Activated naive CD4-positive, alpha-beta T cell treated with Interleukin-2 at 50 U/mL for 16 hours (primary cell): ENCODE measurements around the gene OR7C1.
"Not testable (repeated sequence)": the region's sequence is repeated elsewhere in the genome, so short reads cannot be mapped to it uniquely, and the experiment has no call there.

Experiments
- DNase-seq: peaks from one replicate; pipeline ENCODE4 v3.0.0-alpha.2; 2020

Gene OR7C1

DNA sequence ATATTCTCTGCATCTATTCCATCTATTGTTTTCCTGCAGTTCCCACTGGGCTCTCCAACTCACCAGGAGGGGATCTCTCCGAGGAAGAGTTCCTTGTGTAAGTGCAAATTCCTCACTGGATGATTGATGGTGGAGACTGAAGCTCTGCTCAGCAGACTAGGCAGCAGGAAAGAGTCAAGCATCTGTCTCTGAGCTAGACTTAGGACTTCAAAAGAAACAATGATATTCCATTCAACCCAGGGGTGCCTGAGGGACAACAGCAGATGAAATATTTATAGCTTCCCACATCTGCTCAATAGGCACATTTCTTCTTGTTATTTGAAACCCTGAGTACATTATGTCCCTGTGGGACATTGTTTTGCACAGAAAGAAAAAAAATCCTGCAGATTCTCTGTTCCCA is at the start of gene OR7C1, which contains the start of gene OR7A5:
TSS of gene OR7C1 (minus strand) at position 175 of the 400 bp plus-strand sequence. CDS start 35,049 bp downstream, outside the sequence.
TSS of gene OR7A5 (minus strand) at position 175 of the 400 bp plus-strand sequence. CDS start 6,944 bp downstream, outside the sequence.
- DNase-seq = no peak

DNA sequence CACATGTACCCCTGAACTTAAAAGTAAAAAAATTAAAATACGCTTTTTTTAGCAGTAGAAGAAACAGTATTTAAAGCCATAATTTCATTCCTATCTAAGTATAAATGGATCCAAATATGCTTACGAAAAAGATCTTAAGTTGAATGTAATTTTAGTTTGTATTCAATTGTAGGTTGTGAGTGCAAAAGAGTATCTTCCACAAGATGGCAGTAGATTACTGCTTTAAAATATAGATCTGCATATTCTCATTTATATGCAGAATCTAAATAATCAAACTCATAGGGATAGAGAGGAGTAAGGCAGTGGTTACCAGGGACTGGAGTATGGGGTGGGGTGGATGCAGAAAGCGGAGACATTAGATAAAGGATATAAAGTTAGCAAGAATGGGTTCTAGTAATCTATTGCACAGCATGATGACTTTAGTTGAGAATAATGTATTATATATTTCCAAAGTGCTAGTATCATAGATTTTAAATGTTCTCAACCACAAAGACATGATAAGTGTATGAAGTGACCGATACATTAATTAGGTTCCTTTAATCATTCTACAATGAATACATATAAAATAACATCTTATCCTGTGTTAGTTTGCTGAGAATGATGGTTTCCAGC is 36.7 kb upstream of the OR7C1 start:
- DNase-seq = no peak

DNA sequence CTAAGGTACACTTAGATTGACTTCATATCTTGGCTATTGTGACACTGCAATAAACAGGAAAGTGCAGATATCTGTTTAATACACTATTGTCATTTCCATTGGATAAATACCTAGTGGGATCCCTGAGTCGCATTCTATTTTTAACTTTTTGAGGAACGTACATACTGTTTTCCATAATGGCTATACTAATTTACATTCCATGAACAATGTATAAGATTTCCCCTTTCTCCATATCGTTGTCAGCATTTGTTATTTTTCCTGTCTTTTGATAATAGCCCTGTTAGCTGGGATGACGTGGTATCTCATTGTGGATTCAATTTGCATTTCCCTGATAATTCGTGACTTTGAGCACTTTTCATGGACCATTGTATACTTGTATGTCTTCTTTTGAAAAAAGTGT is 33.5 kb upstream of the OR7C1 start:
- DNase-seq = no peak

DNA sequence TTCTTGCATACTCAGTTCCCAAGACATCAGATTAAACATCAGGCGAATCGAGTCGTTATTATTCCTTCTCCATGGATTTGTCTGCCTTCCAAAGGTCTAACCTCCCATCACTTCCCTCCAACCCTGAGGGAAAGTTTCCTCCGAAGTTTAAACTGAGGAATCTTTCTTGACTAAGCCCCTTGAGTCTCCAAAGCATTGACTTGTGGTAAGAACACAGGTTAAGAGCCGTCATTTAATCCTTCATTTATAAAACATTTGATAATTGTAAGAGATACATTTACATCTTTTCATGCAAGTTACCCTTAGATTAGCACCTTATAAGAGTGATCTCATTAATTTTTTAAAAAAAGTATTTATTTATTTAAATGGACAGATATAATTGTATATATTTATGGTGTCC is 13.8 kb upstream of the OR7C1 start, which contains the start of gene OR7A10:
TSS of gene OR7A10 (minus strand) at position 101 of the 400 bp plus-strand sequence. CDS start 7,045 bp downstream, outside the sequence.
- DNase-seq = no peak

DNA sequence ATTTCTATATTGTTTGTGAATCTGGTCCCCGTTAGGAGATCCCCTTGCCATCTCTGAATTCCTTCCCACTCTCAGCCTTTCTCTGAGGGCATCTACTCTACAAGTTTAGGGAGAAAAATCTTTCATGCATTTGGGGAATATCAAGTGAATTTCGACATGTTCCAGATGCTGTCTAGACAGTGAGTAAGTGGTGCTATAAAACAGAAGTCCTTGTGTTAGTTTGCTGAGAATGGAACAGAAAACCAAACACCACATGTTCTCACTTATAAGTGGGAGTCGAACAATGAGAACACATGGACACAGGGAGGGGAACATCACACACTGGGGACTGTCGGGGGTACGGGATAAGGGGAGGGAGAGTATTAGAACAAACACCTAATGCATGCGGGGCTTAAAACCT is 8.6 kb upstream of the OR7C1 start:
- no peak for DNase-seq

DNA sequence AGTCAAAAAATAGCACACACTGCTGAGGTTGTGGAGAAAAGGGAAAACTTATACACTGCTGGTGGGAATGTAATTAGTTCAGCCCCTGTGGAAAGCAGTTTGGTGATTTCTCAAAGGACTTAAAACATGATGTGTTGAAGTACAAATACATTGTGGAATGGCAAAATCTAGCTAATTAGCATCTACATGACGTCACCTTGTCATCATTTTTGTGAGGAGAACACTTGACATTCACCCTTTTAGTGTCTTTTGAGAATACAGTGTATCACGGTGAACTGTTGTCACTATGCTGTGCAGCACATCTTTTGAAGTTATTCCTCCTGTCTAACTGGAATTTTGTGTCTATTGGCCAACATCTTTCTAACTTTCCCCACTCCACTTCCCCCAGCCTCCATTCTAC is 8.2 kb upstream of the OR7C1 start:
- no peak for DNase-seq

DNA sequence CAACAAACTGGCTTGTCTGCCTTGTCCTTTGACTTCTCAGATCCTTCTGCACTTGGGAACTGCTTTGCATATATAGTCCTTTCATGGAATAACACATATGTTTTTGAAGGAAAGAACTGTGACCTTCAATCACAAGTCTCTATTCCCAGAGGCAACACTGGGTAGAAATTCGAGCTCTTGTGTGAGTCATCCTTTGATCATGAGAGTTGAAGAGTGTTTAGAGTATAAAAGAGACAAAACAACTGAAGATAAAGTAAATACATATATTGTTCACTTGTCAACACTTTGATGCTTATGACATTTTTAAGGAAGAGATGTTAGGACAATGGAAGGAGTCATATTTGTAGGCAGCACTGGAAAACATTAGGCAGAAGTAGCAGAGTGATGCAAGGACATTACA is 5.2 kb upstream of the OR7C1 start:
- DNase-seq = no peak

DNA sequence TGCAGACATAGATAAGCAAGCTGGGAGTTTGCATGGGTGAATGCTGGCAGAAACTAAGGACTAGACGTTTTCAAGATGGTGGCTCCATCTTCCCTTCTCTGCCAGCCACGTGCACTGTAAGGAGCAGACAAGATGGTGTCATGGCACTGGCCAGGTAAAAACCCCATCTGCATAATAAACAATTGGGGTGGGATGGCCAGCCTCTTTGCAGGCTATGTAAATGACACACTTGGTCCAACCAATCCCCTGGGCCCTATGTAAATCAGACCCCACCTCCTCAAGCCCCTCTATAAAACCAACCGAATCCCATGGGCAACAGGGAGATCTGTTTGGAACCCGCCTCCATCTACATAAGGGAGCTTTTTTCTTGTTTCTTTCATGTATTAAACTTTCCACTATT is 2.4 kb upstream of the OR7C1 start:
- no peak for DNase-seq

DNA sequence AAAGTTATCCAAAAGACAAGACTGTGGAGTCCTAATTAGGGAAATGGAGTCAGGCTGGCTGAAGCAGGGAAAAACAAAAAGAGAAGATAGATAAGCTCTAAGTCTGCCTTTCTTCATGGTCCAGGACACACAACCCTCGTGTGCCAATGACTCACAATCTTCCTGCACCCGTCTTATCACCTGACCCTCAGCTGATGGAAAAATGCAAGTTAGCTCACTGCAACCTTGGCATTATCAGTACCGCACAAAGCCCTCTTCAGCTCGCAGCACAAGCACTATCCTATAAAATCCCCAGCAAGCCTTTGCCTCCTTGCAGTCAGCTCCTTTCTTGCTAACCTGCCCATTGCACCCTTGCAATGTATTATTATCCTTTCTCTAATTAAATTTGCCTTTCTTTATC is 4.3 kb downstream of the OR7C1 start:
- no peak for DNase-seq

DNA sequence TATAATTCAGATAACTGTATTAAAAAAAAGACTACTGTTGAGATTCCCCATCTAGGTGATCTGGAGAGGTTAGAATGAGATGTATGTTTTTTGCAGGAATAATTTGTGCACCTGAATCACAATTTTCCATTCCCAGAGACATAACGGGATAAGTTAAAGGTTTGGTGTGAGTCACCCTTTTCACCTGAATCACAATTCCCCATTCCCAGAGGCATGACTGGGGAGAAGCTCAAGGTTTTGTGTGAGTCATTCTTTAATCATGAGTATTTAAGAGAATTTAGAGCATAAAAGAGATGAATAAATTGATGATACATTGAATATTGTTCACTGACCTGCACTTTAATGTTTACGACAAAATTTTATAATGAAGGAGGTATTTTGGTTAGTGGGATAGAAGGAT is 9.0 kb downstream of the OR7C1 start:
- DNase-seq = no peak

DNA sequence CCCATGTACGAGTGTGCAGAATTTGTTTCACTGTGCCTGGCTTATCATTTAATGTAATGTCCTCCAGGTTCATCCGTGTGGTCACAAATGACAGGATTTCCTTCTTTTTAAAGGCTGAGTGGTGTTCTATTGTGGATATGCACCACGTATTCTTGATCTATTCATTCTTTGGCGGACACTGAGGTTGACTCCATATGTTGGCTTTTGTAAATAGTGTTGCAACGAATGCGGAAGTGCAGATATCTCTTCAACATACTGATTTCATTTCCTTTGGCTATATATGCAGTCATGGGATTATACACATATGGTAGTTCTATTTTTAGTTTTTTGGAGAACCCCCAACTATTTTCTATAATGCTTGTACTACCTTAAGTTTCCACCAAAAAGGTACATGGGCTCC is 13.0 kb downstream of the OR7C1 start:
- DNase-seq = no peak

DNA sequence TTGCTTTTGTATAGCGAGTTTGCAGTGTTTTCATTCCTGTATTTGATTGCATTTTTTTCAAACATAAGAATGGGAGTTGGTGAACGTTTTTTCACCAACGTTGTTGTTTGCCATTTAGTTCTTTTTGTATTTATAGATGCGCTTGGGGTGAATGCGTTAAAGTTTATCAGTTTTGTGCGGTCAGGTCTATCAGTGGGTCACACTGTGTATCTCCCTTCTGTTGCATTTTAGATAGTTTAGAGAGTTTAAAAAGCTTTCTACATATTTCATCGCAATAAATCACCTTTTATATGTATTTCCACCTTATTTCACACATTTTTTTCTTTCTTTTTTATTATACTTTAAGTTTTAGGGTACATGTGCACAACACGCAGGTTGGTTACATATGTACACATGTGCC is 16.4 kb downstream of the OR7C1 start:
- no peak for DNase-seq

DNA sequence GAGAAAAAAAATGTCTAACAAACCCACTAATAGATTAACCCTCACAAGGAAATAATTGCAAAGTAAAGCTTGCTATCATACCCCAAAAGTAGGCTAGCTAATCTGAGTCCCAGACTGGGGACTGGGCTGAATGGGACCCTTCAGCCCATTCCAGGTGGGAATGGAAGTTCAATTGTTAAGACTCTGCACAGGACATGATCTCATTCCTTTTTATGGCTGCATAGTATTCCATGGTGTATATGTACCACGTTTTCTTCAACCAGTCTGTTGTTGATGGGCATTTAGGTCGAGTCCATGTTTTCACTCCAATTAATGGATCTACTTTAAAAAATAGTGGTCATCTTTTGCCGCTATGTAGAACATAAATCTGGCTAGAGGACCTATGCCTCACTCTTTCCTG is 17.9 kb downstream of the OR7C1 start:
- no peak for DNase-seq

DNA sequence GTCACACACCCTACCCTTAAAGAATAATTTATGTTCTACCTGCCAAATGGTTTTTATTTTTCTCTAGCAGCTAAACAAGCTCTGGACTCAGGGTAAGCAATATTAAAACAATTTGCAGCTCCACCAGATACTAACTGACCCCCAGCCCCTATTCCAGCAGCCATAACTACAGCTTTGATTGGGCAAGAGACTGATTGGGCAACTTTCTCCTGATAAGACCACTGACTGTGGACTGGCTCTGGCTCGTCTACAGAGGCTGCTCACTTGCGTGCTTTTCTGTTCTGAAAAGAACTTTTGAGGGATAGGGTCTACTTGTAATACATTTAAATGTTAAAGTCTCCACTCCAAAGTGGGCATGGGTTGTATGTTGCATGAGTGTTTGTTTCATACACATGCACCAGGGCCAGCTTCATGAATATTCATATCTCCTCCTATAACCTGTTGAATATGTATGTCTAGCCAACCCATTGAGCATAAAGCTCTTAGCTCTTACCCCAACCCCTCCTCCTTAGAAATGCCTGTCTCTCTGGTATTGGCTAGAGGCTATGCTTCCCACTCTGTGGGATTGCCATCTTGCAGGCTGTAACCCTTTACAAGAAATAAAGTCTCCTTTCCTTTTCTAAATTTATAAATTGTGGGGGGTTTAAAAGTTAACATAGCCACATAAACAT is 19.9 kb downstream of the OR7C1 start:
- no peak for DNase-seq

DNA sequence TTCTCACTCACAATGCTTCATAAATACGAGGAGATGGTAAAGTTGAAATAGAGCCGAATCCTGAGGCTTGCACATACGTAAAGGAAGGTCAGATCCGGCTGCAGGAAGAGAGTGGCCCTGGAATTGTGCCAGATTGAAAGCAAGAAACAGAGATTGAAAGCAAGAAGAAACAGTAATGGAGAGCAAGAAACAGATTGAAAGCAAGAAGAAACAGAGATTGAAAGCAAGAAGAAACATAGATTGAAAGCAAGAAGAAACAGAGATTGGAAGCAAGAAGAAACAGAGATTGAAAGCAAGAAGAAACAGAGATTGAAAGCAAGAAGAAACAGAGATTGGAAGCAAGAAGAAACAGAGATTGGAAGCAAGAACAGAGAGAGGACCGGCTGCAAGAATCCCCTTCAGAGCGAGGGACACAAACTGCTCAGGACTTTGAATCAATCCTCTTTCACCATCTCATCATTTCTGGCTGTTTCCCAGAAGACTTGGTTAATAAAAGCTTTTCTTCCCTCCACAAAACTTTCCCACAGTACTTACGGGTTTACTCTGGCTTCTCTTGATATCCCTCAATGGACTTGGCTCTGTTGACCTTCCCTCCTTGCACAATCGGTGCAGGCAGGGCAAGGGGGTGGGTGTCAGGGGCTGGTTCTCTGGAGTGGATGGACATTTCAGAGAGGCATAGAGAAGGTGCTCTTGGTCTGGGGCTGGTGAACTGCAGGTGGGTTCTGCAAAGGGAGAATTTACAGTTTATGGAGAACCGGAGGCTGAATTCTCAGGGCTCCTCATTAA is 25.5 kb downstream of the OR7C1 start:
- DNase-seq = no peak

DNA sequence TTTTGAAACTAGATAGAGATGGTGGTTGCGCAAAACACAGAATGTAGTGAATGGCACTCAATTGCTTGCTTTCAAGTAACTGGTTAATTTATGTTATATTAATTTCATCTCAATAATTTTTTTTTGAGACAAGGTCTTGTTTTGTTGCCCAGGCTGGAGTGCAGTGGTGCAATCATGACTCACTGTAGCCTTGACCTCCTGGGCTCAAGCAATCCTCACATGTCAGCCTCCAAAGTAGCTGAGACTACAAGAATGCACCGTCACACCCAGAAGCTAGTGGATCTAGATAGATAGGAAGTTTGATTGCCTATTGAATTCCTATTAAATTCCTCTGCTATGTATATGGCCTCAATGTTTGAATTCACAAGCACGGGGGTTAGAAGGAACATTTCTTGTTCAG is 30.2 kb downstream of the OR7C1 start:
- DNase-seq = no peak

DNA sequence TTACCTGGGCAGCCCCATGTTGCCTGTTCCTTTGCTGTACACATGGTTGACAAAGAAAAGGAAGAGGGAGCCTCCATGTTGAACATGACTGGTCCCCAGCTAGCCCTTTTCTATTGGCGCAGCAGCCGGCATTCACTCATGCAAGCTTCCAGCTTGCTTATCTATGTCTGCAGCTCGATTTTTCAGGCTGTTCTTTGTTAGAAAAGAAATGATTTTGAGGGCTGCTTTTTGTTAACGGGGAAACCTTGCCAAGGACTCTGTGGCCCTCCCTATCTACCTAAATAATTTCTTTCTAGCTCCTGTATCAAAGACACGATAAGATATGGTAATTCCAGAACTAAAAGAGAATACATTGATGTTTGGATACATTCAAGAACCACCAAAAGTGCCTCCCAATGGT is 36.2 kb downstream of the OR7C1 start:
- DNase-seq = no peak

DNA sequence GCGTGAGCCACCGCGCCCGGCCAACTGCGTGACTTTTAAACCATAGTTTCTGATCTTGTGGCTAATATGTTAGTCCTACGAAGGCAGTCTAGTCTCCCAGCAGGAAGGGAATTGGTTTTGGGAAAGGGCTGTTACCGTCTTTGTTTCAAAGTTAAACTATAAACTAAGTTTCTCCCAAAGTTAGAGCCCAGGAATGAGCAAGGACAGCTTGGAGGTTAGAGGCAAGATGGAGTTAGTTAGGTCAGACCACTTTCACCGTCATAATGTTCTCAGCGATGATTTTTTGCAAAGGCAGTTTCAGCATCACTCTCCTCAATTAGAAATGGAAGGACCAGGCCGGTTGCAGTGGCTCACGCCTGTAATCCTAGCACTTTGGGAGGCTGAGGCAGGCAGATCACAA is 39.0 kb downstream of the OR7C1 start:
- DNase-seq = no peak

DNA sequence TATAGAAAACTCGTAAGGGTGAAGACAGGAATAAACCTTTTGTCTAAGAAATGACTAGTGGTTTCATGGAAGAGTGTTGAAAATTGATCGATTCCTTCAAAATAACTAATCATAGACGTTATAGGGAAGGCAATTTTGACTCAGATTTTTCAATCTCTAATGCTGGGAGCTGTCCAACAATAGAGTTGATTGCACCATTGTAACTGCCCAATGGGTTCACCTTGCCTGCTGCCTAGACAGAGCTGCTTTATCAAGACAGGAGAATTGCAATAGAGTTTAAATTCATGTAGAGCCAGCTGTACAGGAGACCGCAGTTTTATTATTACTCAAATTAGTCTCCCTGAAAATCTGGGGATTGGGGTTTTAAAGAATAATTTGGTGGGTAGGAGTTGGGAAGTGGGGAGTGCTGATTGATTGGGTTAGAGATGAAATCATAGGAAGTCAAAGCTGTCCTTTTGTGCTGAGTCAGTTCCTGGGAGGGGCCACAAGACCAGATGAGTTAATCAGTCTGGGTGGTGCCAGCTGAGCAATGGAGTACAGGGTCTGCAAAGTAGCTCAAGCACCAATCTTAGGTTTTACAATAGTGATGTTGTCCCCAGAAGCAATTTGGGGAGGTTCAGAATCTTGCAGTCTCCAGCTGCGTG is 39.8 kb downstream of the OR7C1 start:
- no peak for DNase-seq

DNA sequence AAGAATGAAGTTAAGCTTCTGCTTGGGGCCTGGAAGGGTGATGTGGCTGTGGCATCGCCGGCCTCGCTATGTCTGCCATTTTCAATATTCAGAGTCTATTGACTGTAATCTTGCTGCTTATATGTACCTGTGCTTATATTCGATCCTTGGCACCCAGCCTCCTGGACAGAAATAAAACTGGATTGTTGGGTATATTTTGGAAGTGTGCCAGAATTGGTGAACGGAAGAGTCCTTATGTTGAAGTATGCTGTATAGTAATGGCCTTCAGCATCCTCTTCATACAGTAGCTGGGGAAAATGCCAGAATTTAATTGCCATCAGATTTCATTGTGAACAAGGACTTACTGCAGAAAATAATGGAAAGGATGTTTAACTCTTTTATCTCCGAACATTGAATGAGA is 42.7 kb downstream of the OR7C1 start:
- not testable (repeated sequence) for DNase-seq

DNA sequence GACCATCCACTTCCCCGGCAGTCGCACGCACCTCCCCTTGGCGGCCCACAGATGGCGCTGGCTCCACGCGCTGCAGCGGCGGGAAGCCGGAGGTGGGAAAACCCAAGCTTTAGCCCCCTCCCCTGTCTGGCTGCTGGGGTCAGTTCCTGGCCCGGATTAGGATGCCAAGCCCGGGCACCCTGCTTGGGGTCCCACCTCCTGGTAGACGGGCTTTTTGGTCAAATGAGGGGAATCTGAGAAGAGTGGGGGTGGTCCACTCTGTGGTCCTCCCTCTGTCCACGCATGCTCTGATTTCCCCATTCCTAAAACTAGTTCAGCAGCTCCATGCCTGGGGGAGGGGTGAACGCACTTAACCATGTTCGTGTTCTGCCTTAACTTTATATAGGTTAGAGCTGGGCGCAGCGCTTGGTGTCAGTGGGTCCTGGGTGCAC is 48.5 kb downstream of the OR7C1 start:
- DNase-seq = peak; percentile 35

DNA sequence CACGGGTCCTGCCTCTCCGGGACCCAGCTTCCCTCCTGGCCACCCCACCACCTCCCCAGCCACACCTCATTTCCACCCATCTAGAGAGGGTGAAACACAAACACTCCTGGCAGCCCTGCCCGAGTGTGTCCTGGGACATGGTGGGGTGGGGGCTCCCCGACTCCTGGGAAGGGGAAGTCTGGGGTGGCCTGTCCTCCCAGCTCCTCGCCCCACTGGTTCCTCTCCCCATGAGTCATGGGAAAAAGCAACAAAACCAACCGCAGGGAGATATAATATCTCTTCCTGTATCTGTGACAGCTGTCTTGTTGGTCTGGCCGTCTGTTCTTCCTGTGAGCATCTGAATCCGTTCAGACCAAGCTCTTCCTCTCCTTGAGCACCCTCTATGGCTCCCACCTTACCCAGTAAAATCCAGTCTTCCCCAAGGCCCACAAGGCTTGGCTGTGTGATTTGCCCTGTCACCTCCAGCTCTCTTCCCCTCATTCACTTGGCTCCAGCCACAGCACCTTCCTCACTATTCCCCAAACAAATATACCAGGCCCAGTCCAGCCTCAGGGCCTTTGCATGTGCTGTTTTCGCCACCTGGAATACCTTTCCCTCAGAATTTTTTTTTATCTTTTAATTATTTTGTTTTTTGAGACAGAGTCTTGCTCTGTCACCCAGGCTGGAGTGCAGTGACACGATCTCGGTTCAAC is 49.7 kb downstream of the OR7C1 start:
- DNase-seq = not testable (repeated sequence)

DNA sequence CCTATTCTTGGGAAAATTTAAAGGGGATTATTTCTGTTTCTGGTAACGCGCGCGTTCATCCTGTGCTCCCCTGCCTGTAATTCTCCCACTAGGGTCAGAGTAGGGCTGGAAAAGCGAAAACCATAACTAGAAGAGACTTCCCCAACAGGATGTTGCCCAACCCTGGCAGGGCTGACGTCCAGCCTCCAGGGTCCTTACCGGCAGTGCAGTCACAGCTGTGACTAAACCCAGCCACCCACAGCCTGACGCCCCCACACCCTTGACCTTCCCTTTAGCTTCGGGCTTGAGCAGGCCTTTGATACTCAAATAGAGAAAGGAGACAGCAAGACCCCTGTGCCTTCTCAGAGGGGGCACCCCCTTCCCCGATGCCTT is 50.3 kb downstream of the OR7C1 start:
- peak; percentile 8 for DNase-seq
